GM19239 (cell line): ENCODE data around the gene EIF4G3.

Experiments used
- DNase-seq: peaks from one replicate; pipeline ENCODE4 v3.0.0; 2011; ENCODE audit warnings: low spot score; ENCODE audit not compliant: insufficient read length
- FAIRE-seq: peaks from 2 replicates; lab custom pipeline; 2011; peaks lifted over from hg19 to GRCh38; lab: Jason Lieb, UNC

EIF4G3 gene

GRCh38 chr1:20975668-20976067 lies 201.0 kb downstream of the EIF4G3 start:
- DNase-seq (no peak), FAIRE-seq (no peak)

- no peak for FAIRE-seq
- no peak for DNase-seq
Observed at GRCh38 chr1:20974951-20975350, 201.7 kb downstream of the EIF4G3 start.

- DNase-seq, result no peak
- no peak for FAIRE-seq
Observed at GRCh38 chr1:20974069-20974468, 202.6 kb downstream of the EIF4G3 start.

- DNase-seq (no peak), FAIRE-seq (no peak)
Observed at GRCh38 chr1:20972855-20973254, 203.8 kb downstream of the EIF4G3 start.

GRCh38 chr1:20964540-20965484 lies 211.9 kb downstream of the EIF4G3 start:
- peak; percentile 91 for FAIRE-seq
- peak; percentile 50 for DNase-seq

GRCh38 chr1:20962576-20963258 lies 214.0 kb downstream of the EIF4G3 start:
- no peak for DNase-seq
- FAIRE-seq, result no peak

- DNase-seq (no peak), FAIRE-seq (no peak)
Observed at GRCh38 chr1:20958430-20958829, 218.3 kb downstream of the EIF4G3 start.

- DNase-seq, result no peak
- FAIRE-seq, result no peak
Observed at GRCh38 chr1:20956272-20956671, 220.4 kb downstream of the EIF4G3 start.

- FAIRE-seq (no peak), DNase-seq (no peak)
Observed at GRCh38 chr1:20950679-20951078, 226.0 kb downstream of the EIF4G3 start.

GRCh38 chr1:20949871-20950590 lies 226.7 kb downstream of the EIF4G3 start:
- FAIRE-seq, result no peak
- no peak for DNase-seq

- DNase-seq, result no peak
- no peak for FAIRE-seq
Observed at GRCh38 chr1:20948101-20948500, 228.6 kb downstream of the EIF4G3 start.

- no peak for DNase-seq
- FAIRE-seq, result no peak
Observed at GRCh38 chr1:20947409-20947808, 229.3 kb downstream of the EIF4G3 start.

- FAIRE-seq (peak; percentile 21), DNase-seq (no peak)
Observed at GRCh38 chr1:20936621-20937020, 240.1 kb downstream of the EIF4G3 start.

GRCh38 chr1:20936216-20936615 lies 240.5 kb downstream of the EIF4G3 start:
- no peak for FAIRE-seq
- no peak for DNase-seq

- DNase-seq, result no peak
- no peak for FAIRE-seq
Observed at GRCh38 chr1:20935717-20936116, 241.0 kb downstream of the EIF4G3 start.

- no peak for DNase-seq
- FAIRE-seq, result peak; percentile 72
Observed at GRCh38 chr1:20932437-20932977, 244.2 kb downstream of the EIF4G3 start.

- DNase-seq (no peak), FAIRE-seq (peak; percentile 31)
Observed at GRCh38 chr1:20931930-20932436, 244.7 kb downstream of the EIF4G3 start.

GRCh38 chr1:20930427-20930826 lies 246.3 kb downstream of the EIF4G3 start:
- FAIRE-seq (no peak), DNase-seq (no peak)

GRCh38 chr1:20928146-20928545 lies 248.6 kb downstream of the EIF4G3 start:
- FAIRE-seq, result no peak

GRCh38 chr1:20921285-20921684 lies 255.4 kb downstream of the EIF4G3 start:
- FAIRE-seq (no peak), DNase-seq (no peak)

More at GRCh38 chr1:20928146-20928545, 248.6 kb downstream of the EIF4G3 start:
- DNase-seq, result no peak
